HepG2 (cell line): ENCODE results near the gene MIGA2. TPM values are rescaled to one million over a fixed set of nuclear protein-coding genes. Genes with fewer than 3 reads are reported as not detected.

ENCODE experiments used
- ATAC-seq: fragments of 200-7000 bp; cut with Tn5 transposase; 3 replicates; pipeline ENCODE4 v1.9.1; 2020; ENCODE audit warnings: mild to moderate bottlenecking, moderate library complexity
- BruUV-seq: library from RNA; stranded (reverse); fragments of 400-500 nt; replicated peaks from 2 replicates; lab custom pipeline; 2021; lab: Mats Ljungman, UMichigan
- CTCF ChIA-PET: fragments of 300-600 bp; formaldehyde crosslinking; extraction: SDS; loops from one replicate; lab custom pipeline; 2021; ENCODE audit warnings: low total read pairs, inconsistent platforms, low intra/inter-chr PET ratio; lab: Yijun Ruan, JAX
- POLR2A ChIA-PET: fragments of 350-600 bp; sonication (Branson Sonifier 250); formaldehyde crosslinking; loops from one replicate; lab custom pipeline; 2020; ENCODE audit warnings: antibody characterized with exemption, inconsistent platforms; lab: Yijun Ruan, JAX
- DNase-seq: peaks from one replicate; pipeline ENCODE4 v3.0.0-alpha.2; 2015; ENCODE audit warnings: low spot score
- FAIRE-seq: peaks from 3 replicates; lab custom pipeline; 2011; peaks lifted over from hg19 to GRCh38; lab: Jason Lieb, UNC
- H2AFZ ChIP-seq: one replicate; pipeline ENCODE4 v1.6.1; 2011; ENCODE audit warnings: low read length, inconsistent platforms
- H3K27ac ChIP-seq: fragments of 300-600 bp; 3 replicates; pipeline ENCODE4 v1.8.0; 2011; ENCODE audit warnings: mixed run types, mild to moderate bottlenecking, mixed read lengths, low read length, inconsistent platforms; ENCODE audit not compliant: insufficient read depth; ENCODE audit errors: extremely low read length
- H3K27me3 ChIP-seq, 2 experiments: fragments of 200-600 bp in 1 of 2; 2 replicates in 1 of 2; 3 replicates in 1 of 2; pipeline versions ENCODE4 v1.6.0 to v1.8.0; 2011; ENCODE audit warnings: low read length in 2 of 2, mild to moderate bottlenecking in 2 of 2, moderate library complexity in 2 of 2, inconsistent platforms in 1 of 2; ENCODE audit not compliant: insufficient read depth in 2 of 2, control insufficient read depth in 1 of 2
- H3K36me3 ChIP-seq, 2 experiments: fragments of 200-600 bp in 1 of 2; replicated peaks in 1 of 2; 2 replicates in 1 of 2; 3 replicates in 1 of 2; pipeline versions ENCODE4 v1.5.1 to v1.8.0; 2011; ENCODE audit warnings: low read length in 2 of 2, inconsistent platforms in 1 of 2; ENCODE audit not compliant: insufficient read depth in 2 of 2, control insufficient read depth in 1 of 2
- H3K4me1 ChIP-seq: 2 replicates; pipeline ENCODE4 v1.5.1; 2012; ENCODE audit warnings: low read length, inconsistent platforms; ENCODE audit not compliant: insufficient read depth
- H3K4me2 ChIP-seq: 2 replicates; pipeline ENCODE4 v1.6.0; 2011; ENCODE audit warnings: low read depth, low read length, inconsistent platforms
- H3K4me3 ChIP-seq, 3 experiments: fragments of 200-600 bp in 1 of 3; sonication (generic), shearing (Covaris generic) in 1 of 3; replicated peaks in 1 of 3; 2 replicates each; pipeline ENCODE4 v1.5.1; 2011 to 2016; ENCODE audit warnings: low read length in 3 of 3, inconsistent platforms in 2 of 3, low read depth in 2 of 3, mild to moderate bottlenecking in 2 of 3, control low read depth in 1 of 3, mixed read lengths in 1 of 3; ENCODE audit not compliant: insufficient read depth in 1 of 3
- H3K79me2 ChIP-seq: one replicate; pipeline ENCODE4 v1.6.1; 2011; ENCODE audit warnings: low read length, inconsistent platforms; ENCODE audit not compliant: insufficient read depth
- H3K9ac ChIP-seq: 2 replicates; pipeline ENCODE4 v1.6.0; 2011; ENCODE audit warnings: mild to moderate bottlenecking, low read depth, low read length, inconsistent platforms; ENCODE audit not compliant: insufficient read depth
- H3K9me3 ChIP-seq: 2 replicates; pipeline ENCODE4 v1.5.1; 2012; ENCODE audit warnings: mild to moderate bottlenecking, low read length
- H4K20me1 ChIP-seq: 2 replicates; pipeline ENCODE4 v1.6.0; 2011; ENCODE audit warnings: inconsistent platforms, mild to moderate bottlenecking, low read length, moderate library complexity; ENCODE audit not compliant: insufficient read depth
- AGO2 ChIP-seq: fragments of 200-400 bp; formaldehyde crosslinking; optimal IDR thresholded peaks from 2 replicates; pipeline ENCODE3; 2017; ENCODE audit warnings: mild to moderate bottlenecking, low read depth, low read length, moderate library complexity
- E2F1 ChIP-seq: sonication (generic); formaldehyde crosslinking; IDR thresholded peaks from 2 replicates; pipeline ENCODE4 v1.5.0; 2020; ENCODE audit warnings: missing genetic modification reagents
- FOXK2 ChIP-seq: fragments of 450-650 bp; IDR thresholded peaks from 2 replicates; pipeline ENCODE4 v1.6.1; 2016
- PHF21A ChIP-seq: sonication (generic); formaldehyde crosslinking; IDR thresholded peaks from 2 replicates; pipeline ENCODE4 v1.5.0; 2020; ENCODE audit warnings: mild to moderate bottlenecking, missing genetic modification reagents
- POLR2A ChIP-seq, 2 experiments: IDR thresholded peaks; 2 replicates each; pipeline ENCODE4 v1.6.1; 2011; ENCODE audit warnings: low read depth in 2 of 2, low read length in 2 of 2, mild to moderate bottlenecking in 1 of 2, moderate library complexity in 1 of 2; ENCODE audit not compliant: insufficient read depth in 1 of 2
- RBFOX2 ChIP-seq: fragments of 200-400 bp; formaldehyde crosslinking; IDR thresholded peaks from 2 replicates; pipeline ENCODE4 v1.6.1; 2017; ENCODE audit warnings: low read depth, mild to moderate bottlenecking, low read length
- RBM22 ChIP-seq: fragments of 200-400 bp; formaldehyde crosslinking; optimal IDR thresholded peaks from 2 replicates; pipeline ENCODE3; 2017; ENCODE audit warnings: mild to moderate bottlenecking, low read length, moderate library complexity
- ZBTB25 ChIP-seq: IDR thresholded peaks from 2 replicates; pipeline ENCODE4 v1.6.1; 2018; ENCODE audit warnings: missing genetic modification reagents
- ZNF276 ChIP-seq: sonication (generic); formaldehyde crosslinking; IDR thresholded peaks from 2 replicates; pipeline ENCODE4 v1.4.0; 2020; ENCODE audit warnings: mild to moderate bottlenecking, low read depth, missing genetic modification reagents
- ZNF512B ChIP-seq: sonication (generic); formaldehyde crosslinking; IDR thresholded peaks from 2 replicates; pipeline ENCODE4 v1.5.1; 2020; ENCODE audit warnings: missing genetic modification reagents, mild to moderate bottlenecking, borderline replicate concordance
- WGBS: methylation state at CpG from one replicate; pipeline ENCODE4 v1.1.6; 2017; ENCODE audit warnings: low lambda C conversion rate; 5-methylcytosine and 5-hydroxymethylcytosine counted together
- in situ Hi-C: cut with HindIII; loops from 2 replicates; pipeline ENCODE4 v1.10.0; 2017; ENCODE audit warnings: low pct_unique_long_range_greater_than_20kb; ENCODE audit not compliant: extremely low pct_ligation_motif_present
- intact Hi-C: fragments of 100-400 bp; cut with micrococcal nuclease; formaldehyde crosslinking; loops from one replicate; pipeline ENCODE4 v1.10.0; 2022; ENCODE audit not compliant: unreplicated experiment
- polyA plus RNA-seq, 8 experiments: library from polyadenylated mRNA; depleted of rRNA in 3 of 8; stranded (reverse) in 7 of 8; unstranded in 1 of 8; fragments of >200 nt; fragmentation: Illumina TruSeq in 4 of 8; extraction: Trizol in 4 of 8; gene quantifications; 2 replicates each; pipeline versions ENCODE4 v1.2.1 to v1.2.3, GENCODE V29; 2011 to 2016; ENCODE audit warnings: low read depth in 4 of 8, missing spikeins in 1 of 8, mixed read lengths in 1 of 8; ENCODE audit not compliant: insufficient read depth in 1 of 8
- total RNA-seq, 5 experiments: library from RNA; depleted of rRNA; stranded (reverse); fragments of >200 nt; fragmentation: Illumina TruSeq; extraction: Trizol; gene quantifications; 2 replicates each; pipeline ENCODE4 v1.2.3, GENCODE V29; 2016; ENCODE audit warnings: low read depth in 1 of 5

MIGA2 gene
- total and polyA plus RNA-seq, 2 of the 13 experiments (the other 11 are each of a cell fraction or from before 2014, with no cell fraction given): 10.8 to 17.1 TPM

- Histone ChIP-seq H3K9ac (no peak overlapping the region), H3K79me2 (no peaks in the 10 kb centered on the region), H3K4me3 (no peak overlapping the region), H2AFZ (no peak overlapping the region), H4K20me1 (no peaks in the 10 kb centered on the region), H3K36me3 (peaks cover 23 to 45% of the 10 kb centered on the region in 2 experiments), H3K9me3 (no peaks in the 10 kb centered on the region), H3K27ac (no peak overlapping the region), H3K4me2 (no peak overlapping the region), H3K4me1 (no peaks in the 10 kb centered on the region), H3K27me3 (no peaks in the 10 kb centered on the region)
- DNase-seq: no peak
- no CpG with 5 or more reads among the region's 6 CpGs for WGBS
- ChIA-PET POLR2A (interaction anchor here (1.1 kb wide), 1 partner anchor 20 kb away, joined by 3 read pairs; the partner anchor contains the start of gene SH3GLB2), CTCF (no interaction called here)
- BruUV-seq: no TSS peak
- in situ Hi-C loops (no loop called here), intact Hi-C loops (loop anchor here (10.0 kb wide), 1 partner anchor 154 kb away; no protein-coding TSS in a partner anchor)
- FAIRE-seq: no peak
- TF ChIP-seq RBM22 (peak; percentile 17), ZNF276 (no peak), FOXK2 (no peak), POLR2A (IDR thresholded peaks at IDR 0.05; ENCODE audit: insufficient read depth in 1 of 2, low read depth in 2 of 2, low read length in 2 of 2) (0 out of 4 replicates have a peak, but pooled peaks of 1 of the 2 experiments have one; percentile 17), AGO2 (peak; percentile 4)
- ATAC-seq: no peak
These were observed 27.9 kb upstream of the MIGA2 start for GRCh38 chr9:129008469-129008965.

- no peak for FAIRE-seq
- H3K4me1 ChIP-seq: no peaks in the 10 kb centered on the region
These were observed 27.3 kb upstream of the MIGA2 start for GRCh38 chr9:129008986-129009583.

More at GRCh38 chr9:129008986-129009583, 27.3 kb upstream of the MIGA2 start:
- in situ Hi-C loops (no loop called here), intact Hi-C loops (loop anchor here (10.0 kb wide), 1 partner anchor 154 kb away; no protein-coding TSS in a partner anchor)
- CTCF ChIA-PET: no interaction called here
- Histone ChIP-seq H3K79me2 (no peaks in the 10 kb centered on the region), H4K20me1 (no peaks in the 10 kb centered on the region), H3K36me3 (peaks cover 23 to 49% of the 10 kb centered on the region in 2 experiments), H3K27me3 (no peaks in the 10 kb centered on the region), H2AFZ (no peak overlapping the region), H3K4me2 (no peak overlapping the region), H3K27ac (no peak overlapping the region), H3K9ac (no peak overlapping the region), H3K9me3 (no peaks in the 10 kb centered on the region)
- ATAC-seq (no peak), DNase-seq (no peak)
- POLR2A ChIA-PET: no interaction called here
- no TSS peak for BruUV-seq
- WGBS: 100% methylated on average over 4 of the region's 13 CpGs
- TF ChIP-seq AGO2 (peak; percentile 62), RBFOX2 (peak; percentile 21; the same call in 1 of the 2 replicates), ZNF512B (CRISPR knock-in tag) (no peak), PHF21A (CRISPR knock-in tag) (no peak), ZBTB25 (no peak), E2F1 (CRISPR knock-in tag) (no peak)
- TF ChIP-seq, all 625 proteins: peak for 2
- H3K4me3 ChIP-seq: no peak overlapping the region
